WTC11 (cell line): ENCODE measurements around the gene MPDZ. TPM values are rescaled to one million over a fixed set of nuclear protein-coding genes. Genes with fewer than 3 reads are reported as not detected.

Source experiments
- ATAC-seq: fragments of 200-7000 bp; cut with Tn5 transposase; 2 replicates; pipeline ENCODE4 v1.10.0; 2021; ENCODE audit warnings: mild to moderate bottlenecking, moderate library complexity
- CTCF ChIA-PET: fragments of 300-600 bp; sonication (Branson Sonifier 250); formaldehyde crosslinking; loops from one replicate; lab custom pipeline; 2021; ENCODE audit warnings: antibody characterized with exemption; lab: Charles Lee
- POLR2A ChIA-PET: fragments of 350-600 bp; sonication (Branson Sonifier 250); formaldehyde crosslinking; loops from one replicate; lab custom pipeline; 2021; ENCODE audit warnings: antibody characterized with exemption; lab: Charles Lee
- DNase-seq: peaks from one replicate; pipeline ENCODE4 v3.0.0; 2021; ENCODE audit warnings: low spot score
- H3K27ac Mint-ChIP-seq: 2 replicates; pipeline ENCODE4 v1.8.0; 2021; ENCODE audit warnings: mixed read lengths
- H3K27me3 Mint-ChIP-seq: 2 replicates; pipeline ENCODE4 v1.8.0; 2021; ENCODE audit warnings: low read depth, mild to moderate bottlenecking, moderate library complexity, mixed read lengths
- H3K36me3 Mint-ChIP-seq: 2 replicates; pipeline ENCODE4 v1.8.0; 2021; ENCODE audit warnings: mixed read lengths
- H3K4me1 Mint-ChIP-seq: 2 replicates; pipeline ENCODE4 v1.8.0; 2022; ENCODE audit warnings: mixed read lengths
- H3K4me3 Mint-ChIP-seq: 2 replicates; pipeline ENCODE4 v1.8.0; 2021; ENCODE audit warnings: mild to moderate bottlenecking, moderate library complexity, mixed read lengths
- H3K9me3 Mint-ChIP-seq: 2 replicates; pipeline ENCODE4 v1.8.0; 2021; ENCODE audit warnings: mixed read lengths
- ATF3 ChIP-seq: sonication (generic); formaldehyde crosslinking; conservative IDR thresholded peaks from 2 replicates; pipeline ENCODE4 v1.8.1; 2022; ENCODE audit warnings: mild to moderate bottlenecking, missing genetic modification reagents
- ERG ChIP-seq: fragments of 250-450 bp; sonication (Bioruptor Pico); IDR thresholded peaks from 2 replicates; pipeline ENCODE4 v1.8.0; 2021; ENCODE audit warnings: mild to moderate bottlenecking
- GABPB1 ChIP-seq: sonication (generic); formaldehyde crosslinking; IDR thresholded peaks from 2 replicates; pipeline ENCODE4 v1.8.1; 2023; ENCODE audit warnings: mild to moderate bottlenecking, missing genetic modification reagents
- NR1H2 ChIP-seq: sonication (generic); formaldehyde crosslinking; IDR thresholded peaks from 2 replicates; pipeline ENCODE4 v1.9.0; 2021; ENCODE audit warnings: mild to moderate bottlenecking, moderate library complexity, missing genetic modification reagents
- SP1 ChIP-seq: sonication (generic); formaldehyde crosslinking; conservative IDR thresholded peaks from 2 replicates; pipeline ENCODE4 v1.8.1; 2022; ENCODE audit warnings: missing genetic modification reagents
- ZBTB43 ChIP-seq: sonication (generic); formaldehyde crosslinking; IDR thresholded peaks from 2 replicates; pipeline ENCODE4 v1.8.1; 2023; ENCODE audit warnings: mild to moderate bottlenecking, missing genetic modification reagents
- ZNF532 ChIP-seq: fragments of 250-450 bp; sonication (Bioruptor Pico); IDR thresholded peaks from 2 replicates; pipeline ENCODE4 v1.9.0; 2021; ENCODE audit warnings: mild to moderate bottlenecking, borderline replicate concordance
- total RNA-seq: library from RNA; stranded (reverse); gene quantifications from 3 replicates; pipeline ENCODE4 v1.2.3, GENCODE V29; 2021
- TF ChIP-seq, protein P1 (sequence below): sonication (generic); formaldehyde crosslinking; IDR thresholded peaks from 2 replicates; pipeline ENCODE4 v1.8.1; 2023; ENCODE audit warnings: mild to moderate bottlenecking, missing genetic modification reagents, borderline replicate concordance
- TF ChIP-seq, protein P2 (sequence below): sonication (generic); formaldehyde crosslinking; IDR thresholded peaks from 2 replicates; pipeline ENCODE4 v1.8.1; 2023; ENCODE audit warnings: mild to moderate bottlenecking, missing genetic modification reagents, moderate library complexity

The MPDZ gene
- total RNA-seq, 1 experiment from 2014 or later, result 38.5 TPM

- TF ChIP-seq ERG (CRISPR knock-in tag) (no peak), GABPB1 (CRISPR knock-in tag) (peak; percentile 22; the same call in 1 of the 2 replicates), ZNF532 (no peak), NR1H2 (CRISPR knock-in tag) (no peak)
- TF ChIP-seq, protein P1, sequence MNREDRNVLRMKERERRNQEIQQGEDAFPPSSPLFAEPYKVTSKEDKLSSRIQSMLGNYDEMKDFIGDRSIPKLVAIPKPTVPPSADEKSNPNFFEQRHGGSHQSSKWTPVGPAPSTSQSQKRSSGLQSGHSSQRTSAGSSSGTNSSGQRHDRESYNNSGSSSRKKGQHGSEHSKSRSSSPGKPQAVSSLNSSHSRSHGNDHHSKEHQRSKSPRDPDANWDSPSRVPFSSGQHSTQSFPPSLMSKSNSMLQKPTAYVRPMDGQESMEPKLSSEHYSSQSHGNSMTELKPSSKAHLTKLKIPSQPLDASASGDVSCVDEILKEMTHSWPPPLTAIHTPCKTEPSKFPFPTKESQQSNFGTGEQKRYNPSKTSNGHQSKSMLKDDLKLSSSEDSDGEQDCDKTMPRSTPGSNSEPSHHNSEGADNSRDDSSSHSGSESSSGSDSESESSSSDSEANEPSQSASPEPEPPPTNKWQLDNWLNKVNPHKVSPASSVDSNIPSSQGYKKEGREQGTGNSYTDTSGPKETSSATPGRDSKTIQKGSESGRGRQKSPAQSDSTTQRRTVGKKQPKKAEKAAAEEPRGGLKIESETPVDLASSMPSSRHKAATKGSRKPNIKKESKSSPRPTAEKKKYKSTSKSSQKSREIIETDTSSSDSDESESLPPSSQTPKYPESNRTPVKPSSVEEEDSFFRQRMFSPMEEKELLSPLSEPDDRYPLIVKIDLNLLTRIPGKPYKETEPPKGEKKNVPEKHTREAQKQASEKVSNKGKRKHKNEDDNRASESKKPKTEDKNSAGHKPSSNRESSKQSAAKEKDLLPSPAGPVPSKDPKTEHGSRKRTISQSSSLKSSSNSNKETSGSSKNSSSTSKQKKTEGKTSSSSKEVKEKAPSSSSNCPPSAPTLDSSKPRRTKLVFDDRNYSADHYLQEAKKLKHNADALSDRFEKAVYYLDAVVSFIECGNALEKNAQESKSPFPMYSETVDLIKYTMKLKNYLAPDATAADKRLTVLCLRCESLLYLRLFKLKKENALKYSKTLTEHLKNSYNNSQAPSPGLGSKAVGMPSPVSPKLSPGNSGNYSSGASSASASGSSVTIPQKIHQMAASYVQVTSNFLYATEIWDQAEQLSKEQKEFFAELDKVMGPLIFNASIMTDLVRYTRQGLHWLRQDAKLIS, result no peak
- TF ChIP-seq, protein P2, sequence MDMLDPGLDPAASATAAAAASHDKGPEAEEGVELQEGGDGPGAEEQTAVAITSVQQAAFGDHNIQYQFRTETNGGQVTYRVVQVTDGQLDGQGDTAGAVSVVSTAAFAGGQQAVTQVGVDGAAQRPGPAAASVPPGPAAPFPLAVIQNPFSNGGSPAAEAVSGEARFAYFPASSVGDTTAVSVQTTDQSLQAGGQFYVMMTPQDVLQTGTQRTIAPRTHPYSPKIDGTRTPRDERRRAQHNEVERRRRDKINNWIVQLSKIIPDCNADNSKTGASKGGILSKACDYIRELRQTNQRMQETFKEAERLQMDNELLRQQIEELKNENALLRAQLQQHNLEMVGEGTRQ (CRISPR knock-in tag), result no peak
- TF ChIP-seq, all 79 proteins: peak for 9
Observed at GRCh38 chr9:13279284-13280141, at the start of gene MPDZ (continued).

DNA sequence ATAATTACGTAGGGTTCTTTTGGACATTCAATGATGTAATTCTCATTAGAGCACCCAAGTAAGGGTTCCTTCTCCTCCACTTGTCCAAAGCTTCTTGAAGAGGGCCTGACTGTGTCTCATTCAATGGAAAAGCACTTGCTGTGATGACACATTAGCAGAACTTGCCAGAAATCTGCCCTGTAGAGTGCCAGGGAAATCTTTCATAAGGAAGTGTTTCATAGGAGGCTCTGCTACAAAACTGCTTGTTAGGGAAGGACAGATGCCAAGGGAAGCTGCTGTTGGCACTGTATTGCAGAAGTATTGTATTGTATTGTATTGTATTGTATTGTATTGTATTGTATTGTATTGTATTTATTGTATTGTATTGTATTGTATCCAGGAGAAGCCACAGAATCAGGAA lies 45.5 kb upstream of the MPDZ start:
- CTCF ChIA-PET, result no interaction called here
- DNase-seq, result no peak
- H3K36me3 Mint-ChIP-seq, result no peaks in the 10 kb centered on the region
- TF ChIP-seq ATF3 (CRISPR knock-in tag), result no peak
- no peak for TF ChIP-seq ZBTB43
- TF ChIP-seq SP1 (CRISPR knock-in tag), result no peak
- no peak for ATAC-seq
- no peaks in the 10 kb centered on the region; the same call in 1 of the 2 replicates for H3K9me3 Mint-ChIP-seq
- 0 out of 2 replicates have a peak, but pooled peaks cover under 1% of the 10 kb centered on the region for H3K27me3 Mint-ChIP-seq
- H3K4me3 Mint-ChIP-seq, result no peak overlapping the region
- H3K27ac Mint-ChIP-seq, result no peak overlapping the region
- POLR2A ChIA-PET, result no interaction called here
- H3K4me1 Mint-ChIP-seq, result no peaks in the 10 kb centered on the region
